Activated naive CD8-positive, alpha-beta T cell (primary cell): Measurements from ENCODE around the gene SMAP2.
A peak's percentile ranks its signal among the peaks of the same experiment; 100 is the strongest.

Experiments used
- H3K27ac Mint-ChIP-seq: one replicate; pipeline ENCODE4 v1.8.0; 2021; ENCODE audit warnings: mixed read lengths
- H3K27me3 Mint-ChIP-seq: one replicate; pipeline ENCODE4 v1.8.0; 2021; ENCODE audit warnings: mixed read lengths
- H3K36me3 Mint-ChIP-seq: one replicate; pipeline ENCODE4 v1.8.0; 2021; ENCODE audit warnings: mixed read lengths
- H3K4me1 Mint-ChIP-seq: one replicate; pipeline ENCODE4 v1.8.0; 2021; ENCODE audit warnings: low read depth, mixed read lengths
- H3K4me3 Mint-ChIP-seq: one replicate; pipeline ENCODE4 v1.8.0; 2021; ENCODE audit warnings: mild to moderate bottlenecking, mixed read lengths
- H3K9me3 Mint-ChIP-seq: one replicate; pipeline ENCODE4 v1.8.0; 2021; ENCODE audit warnings: low read depth, mixed read lengths

Gene SMAP2

DNA sequence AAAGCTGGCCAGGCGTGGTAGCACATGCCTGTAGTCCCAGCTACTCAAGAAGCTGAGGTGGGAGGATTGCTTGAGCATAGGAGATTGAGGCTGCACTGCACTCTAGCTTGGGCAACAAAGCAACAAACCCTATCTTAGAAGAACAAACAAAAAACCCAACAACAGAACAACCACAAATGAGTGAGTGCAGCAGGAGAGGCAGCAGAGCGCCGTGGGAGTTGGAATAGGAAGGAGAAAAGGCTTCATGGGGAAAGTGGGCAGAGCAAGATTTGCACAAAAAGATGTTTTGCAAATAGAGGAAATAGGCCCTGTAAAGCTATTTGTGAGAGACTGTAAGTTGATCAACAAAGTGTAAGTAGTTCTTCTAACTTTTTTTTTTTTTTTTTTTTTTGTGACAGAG is 19.6 kb downstream of the SMAP2 start:
- Mint-ChIP-seq H3K27me3 (no peaks in the 10 kb centered on the region), H3K4me3 (peak overlapping the region; percentile 68), H3K27ac (peak overlapping the region; percentile 95), H3K9me3 (peaks cover 3% of the 10 kb centered on the region), H3K36me3 (peaks cover 16% of the 10 kb centered on the region), H3K4me1 (peaks cover 98% of the 10 kb centered on the region)

DNA sequence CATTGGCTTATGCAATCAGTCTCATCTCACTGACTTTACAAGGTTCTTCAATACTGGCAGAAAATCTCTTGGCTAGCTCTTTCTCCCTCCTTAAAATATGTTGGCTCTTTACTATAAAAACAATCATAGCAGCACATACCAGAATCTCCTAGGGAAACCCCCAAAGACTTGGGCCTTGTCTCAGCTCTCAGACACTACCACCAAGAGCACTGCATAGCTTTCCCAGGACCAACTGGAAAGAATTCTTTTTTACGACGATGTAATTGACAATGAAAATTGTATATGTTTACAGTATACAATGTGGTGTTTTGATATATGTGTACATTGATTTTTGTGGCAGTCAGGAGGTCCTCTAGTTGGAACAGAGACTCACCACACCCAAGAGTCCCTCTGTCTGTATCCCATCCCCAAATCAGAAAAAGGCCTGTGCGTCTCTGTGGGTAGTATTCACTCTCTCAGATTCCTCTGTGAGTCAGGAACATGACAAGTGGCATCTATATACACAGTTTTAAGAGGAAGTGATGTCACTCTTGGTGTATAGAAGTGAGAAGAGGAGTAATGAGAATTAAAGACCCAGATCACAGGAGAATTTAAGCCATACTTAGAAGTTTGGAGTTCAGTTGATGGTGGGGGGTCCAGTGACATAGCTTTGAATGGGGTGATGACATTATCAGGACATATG is 21.1 kb downstream of the SMAP2 start:
- Mint-ChIP-seq H3K4me3 (peak overlapping the region; percentile 68), H3K4me1 (peaks cover 93% of the 10 kb centered on the region), H3K27ac (peak overlapping the region; percentile 95), H3K27me3 (no peaks in the 10 kb centered on the region), H3K9me3 (peaks cover 3% of the 10 kb centered on the region), H3K36me3 (peaks cover 7% of the 10 kb centered on the region)

DNA sequence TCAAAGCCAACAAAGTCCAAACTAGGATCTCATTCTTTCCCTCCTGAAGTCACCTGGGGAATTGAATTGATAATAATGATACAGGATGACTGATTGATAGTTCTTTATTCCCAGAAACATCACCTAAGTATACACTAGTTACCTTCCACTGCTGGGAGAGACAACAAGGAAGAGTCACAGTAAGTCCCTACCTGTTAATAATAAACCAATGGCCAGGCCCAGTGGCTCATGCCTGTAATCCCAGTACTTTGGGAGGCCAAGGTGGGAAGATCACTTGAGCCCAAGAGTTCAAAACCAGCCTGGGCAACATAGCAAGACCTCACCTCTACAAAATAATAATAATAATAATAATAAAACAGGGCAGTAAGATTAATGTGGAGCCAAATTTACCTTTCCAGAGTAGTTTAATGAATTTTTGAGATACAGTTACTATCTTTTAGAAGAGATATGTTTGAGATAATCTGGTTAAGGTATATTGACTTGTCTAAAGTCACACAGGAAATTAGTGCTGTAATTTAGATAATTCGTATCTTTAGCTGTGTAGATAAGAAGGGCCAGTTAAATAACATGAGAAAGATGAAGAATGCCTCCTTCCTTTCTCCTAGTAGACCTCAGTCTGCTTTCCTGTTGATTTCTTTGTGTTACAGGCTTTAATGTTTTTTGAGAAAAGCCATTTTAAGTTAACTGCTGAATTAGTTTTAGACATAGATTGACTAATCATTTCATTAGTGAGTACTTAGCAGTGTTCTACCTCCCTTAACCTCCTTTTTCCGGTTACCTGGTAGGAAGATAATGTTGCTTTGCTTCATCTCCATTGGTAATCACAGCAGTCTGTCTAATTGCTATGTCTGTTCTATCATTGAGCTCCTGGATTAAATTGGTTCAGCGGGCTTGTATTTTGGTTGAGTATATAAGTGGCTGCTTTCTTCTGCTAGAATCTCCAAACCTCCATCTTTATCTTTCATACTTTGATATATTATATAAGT is 22.0 kb downstream of the SMAP2 start:
- H3K9me3 Mint-ChIP-seq: peaks cover 3% of the 10 kb centered on the region
- H3K27ac Mint-ChIP-seq: peak overlapping the region; percentile 95
- peaks cover 93% of the 10 kb centered on the region for H3K4me1 Mint-ChIP-seq
- H3K27me3 Mint-ChIP-seq: no peaks in the 10 kb centered on the region
- peaks cover 10% of the 10 kb centered on the region for H3K36me3 Mint-ChIP-seq
- H3K4me3 Mint-ChIP-seq: peak overlapping the region; percentile 68

DNA sequence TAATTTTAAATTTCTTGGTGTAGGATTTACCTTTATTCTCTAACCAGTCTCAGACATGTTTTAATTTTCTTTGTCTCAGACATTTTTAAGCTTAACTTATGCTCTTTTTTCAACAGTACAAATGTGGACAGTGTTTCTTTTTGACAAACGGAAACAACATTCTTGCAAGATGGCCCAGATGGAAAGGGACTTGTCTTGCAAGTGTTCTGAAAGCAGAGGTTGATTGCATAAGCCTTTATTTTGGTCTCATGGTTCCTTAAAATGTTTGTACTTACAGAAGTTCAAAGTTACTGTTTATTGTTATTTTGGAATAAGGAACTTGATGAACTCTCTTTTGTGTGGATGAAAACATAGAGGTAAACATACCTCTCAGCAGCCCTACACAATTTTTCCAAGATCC is 22.9 kb downstream of the SMAP2 start:
- H3K4me1 Mint-ChIP-seq: peaks cover 93% of the 10 kb centered on the region
- peaks cover 3% of the 10 kb centered on the region for H3K9me3 Mint-ChIP-seq
- no peaks in the 10 kb centered on the region for H3K27me3 Mint-ChIP-seq
- H3K27ac Mint-ChIP-seq: peak overlapping the region; percentile 95
- peak overlapping the region; percentile 43 for H3K4me3 Mint-ChIP-seq
- peaks cover 11% of the 10 kb centered on the region for H3K36me3 Mint-ChIP-seq

DNA sequence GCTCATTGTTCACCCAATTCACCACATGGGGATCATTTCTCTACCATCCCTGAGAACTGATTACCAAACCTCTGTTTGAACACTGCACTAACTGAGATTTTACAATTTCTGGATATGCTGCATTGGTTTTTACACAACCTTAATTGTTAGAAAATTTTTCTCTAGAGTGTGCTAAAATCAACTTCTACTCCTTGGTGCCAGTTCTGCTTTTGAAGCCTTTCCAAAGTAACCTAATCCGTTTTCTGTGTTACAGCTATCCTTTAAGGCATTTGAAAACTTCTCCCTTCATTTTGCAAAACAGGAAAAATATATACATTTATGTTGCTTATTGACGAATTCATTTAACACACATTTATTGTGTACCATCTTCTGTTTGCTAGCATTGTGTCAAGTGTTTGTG is 23.7 kb downstream of the SMAP2 start:
- Mint-ChIP-seq H3K4me3 (peak overlapping the region; percentile 43), H3K27me3 (no peaks in the 10 kb centered on the region), H3K36me3 (peaks cover 11% of the 10 kb centered on the region), H3K4me1 (peaks cover 93% of the 10 kb centered on the region), H3K9me3 (peaks cover 3% of the 10 kb centered on the region), H3K27ac (peak overlapping the region; percentile 95)

DNA sequence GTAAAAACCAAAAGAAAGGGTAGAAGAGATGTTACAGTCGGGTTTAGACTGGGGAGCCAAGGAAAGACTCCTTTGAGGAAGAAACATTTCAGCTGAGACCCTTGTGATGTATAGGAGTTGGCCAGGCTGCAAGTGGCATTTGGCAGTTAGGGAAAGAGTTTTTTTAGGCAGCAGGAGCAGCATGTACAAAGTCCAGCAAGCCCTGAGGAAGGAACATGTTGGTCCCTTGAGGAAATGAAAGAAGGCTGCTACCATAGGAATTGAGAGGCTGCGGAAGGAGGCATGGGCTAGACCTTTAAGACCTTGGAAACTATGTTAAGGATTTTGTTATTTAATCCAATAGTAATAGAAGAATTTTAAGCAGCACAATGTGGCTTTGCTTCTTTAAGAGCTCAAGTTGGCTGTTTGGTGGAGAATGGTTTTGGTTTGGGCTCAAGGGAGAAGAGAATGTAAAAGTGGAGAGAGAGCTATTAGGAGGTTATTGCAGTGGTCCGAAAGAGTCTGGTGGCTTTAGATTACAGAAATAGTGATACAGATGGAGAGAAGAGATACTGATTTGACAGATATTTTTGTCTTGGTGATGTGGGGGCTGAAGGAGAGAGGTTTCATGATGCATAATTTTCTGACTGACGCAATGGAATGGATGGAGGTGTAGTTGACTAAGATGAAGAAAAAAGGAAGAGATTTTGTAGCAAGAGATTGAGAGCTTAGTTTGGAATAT is 26.6 kb downstream of the SMAP2 start:
- Mint-ChIP-seq H3K9me3 (no peaks in the 10 kb centered on the region), H3K4me1 (peaks cover 93% of the 10 kb centered on the region), H3K27ac (peak overlapping the region; percentile 97), H3K27me3 (no peaks in the 10 kb centered on the region), H3K36me3 (peaks cover 9% of the 10 kb centered on the region), H3K4me3 (peak overlapping the region; percentile 74)

DNA sequence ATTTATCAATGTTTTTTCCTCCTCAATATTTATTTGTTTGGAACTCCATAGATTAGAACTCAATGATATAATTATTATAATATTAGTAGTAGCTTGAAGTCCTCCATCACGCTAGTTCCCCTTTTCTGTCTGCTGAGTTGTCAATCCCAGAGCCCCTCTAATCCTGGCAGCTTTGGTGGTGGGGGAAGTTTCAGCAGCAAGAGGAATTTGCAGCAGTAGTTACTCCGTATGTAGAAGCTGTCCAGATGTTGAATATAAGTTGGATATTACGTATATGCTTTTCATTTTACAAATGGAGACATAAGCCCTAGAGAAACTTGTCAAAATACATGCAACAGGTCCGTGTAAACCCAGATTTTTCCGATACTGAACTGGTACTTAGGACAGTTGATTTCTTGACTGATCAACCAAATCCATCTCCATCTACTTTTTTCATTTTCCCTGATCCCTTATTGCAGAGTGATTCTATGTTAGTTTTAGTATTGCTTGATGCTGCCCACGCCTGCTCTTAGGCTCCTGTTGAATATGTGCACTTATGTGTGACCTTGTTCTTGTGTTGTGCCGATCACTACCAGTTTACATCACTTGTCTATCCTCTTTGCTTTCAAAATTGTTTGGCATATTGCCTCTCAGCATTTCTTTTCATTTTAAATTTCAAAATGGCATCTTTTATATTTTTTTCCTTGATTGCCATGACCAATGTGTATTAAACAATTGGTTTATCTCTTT is 28.1 kb downstream of the SMAP2 start:
- no peaks in the 10 kb centered on the region for H3K9me3 Mint-ChIP-seq
- peaks cover 7% of the 10 kb centered on the region for H3K36me3 Mint-ChIP-seq
- H3K4me3 Mint-ChIP-seq: peak overlapping the region; percentile 51
- H3K4me1 Mint-ChIP-seq: peaks cover 89% of the 10 kb centered on the region
- peak overlapping the region; percentile 97 for H3K27ac Mint-ChIP-seq
- H3K27me3 Mint-ChIP-seq: no peaks in the 10 kb centered on the region

DNA sequence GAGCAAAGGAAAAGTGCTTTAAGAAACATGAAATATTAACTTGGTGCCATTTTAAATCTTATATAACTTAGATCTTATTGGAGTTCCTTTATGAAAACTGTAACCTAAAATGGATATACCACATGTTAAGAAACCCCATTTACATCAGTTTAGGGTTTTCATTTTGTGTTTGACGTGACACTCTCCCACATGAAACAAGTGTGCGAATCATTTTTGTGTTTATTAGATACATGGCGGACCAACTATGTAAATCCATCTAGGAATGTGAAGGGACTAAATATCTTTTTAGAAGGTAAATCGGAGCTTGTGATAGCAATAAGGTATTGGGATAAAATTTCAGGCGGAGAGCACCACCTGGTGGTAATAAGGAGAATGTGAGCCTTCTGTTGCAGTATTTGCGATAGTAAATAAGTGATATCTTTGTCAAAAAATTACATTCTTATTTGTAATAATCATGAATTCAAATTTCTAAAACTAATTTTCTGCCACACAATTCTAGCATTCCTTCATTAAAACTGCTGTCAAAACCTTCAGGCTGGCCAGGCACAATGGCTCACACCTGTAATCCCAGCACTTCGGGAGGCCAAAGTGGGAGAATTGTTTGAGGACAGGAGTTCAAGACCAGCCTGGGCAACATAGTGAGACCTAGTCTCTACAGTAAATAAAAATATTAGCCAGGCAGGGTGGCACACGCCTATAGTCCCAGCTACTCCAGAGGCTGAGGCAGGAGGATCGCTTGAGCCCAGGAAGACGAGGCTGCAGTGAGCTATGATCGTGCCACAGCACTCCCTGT is 31.3 kb downstream of the SMAP2 start:
- Mint-ChIP-seq H3K4me1 (peaks cover 75% of the 10 kb centered on the region), H3K27me3 (no peaks in the 10 kb centered on the region), H3K4me3 (peak overlapping the region; percentile 71), H3K36me3 (peaks cover 9% of the 10 kb centered on the region), H3K9me3 (no peaks in the 10 kb centered on the region), H3K27ac (peak overlapping the region; percentile 97)

DNA sequence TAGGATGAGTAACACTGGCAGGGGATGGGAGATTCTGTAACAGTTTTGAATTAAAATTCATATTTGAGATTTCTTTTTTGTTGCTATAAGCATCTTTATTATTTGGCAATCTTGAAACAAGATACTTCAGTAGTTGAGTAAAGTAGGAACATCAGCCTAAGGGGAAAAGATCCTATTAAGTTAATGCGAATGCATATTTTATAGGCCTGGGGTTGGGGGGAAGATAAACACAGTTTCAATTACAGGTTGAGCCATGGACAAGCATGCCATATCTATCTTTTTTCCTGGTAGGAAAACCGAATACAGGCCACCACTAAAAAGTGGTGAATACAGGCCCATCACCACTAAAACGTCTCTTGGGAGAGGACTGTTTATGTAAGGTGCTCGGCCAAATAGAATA is 32.3 kb downstream of the SMAP2 start:
- Mint-ChIP-seq H3K4me3 (no peak overlapping the region), H3K27me3 (no peaks in the 10 kb centered on the region), H3K4me1 (peaks cover 69% of the 10 kb centered on the region), H3K9me3 (no peaks in the 10 kb centered on the region), H3K36me3 (peaks cover 5% of the 10 kb centered on the region), H3K27ac (peak overlapping the region; percentile 97)

DNA sequence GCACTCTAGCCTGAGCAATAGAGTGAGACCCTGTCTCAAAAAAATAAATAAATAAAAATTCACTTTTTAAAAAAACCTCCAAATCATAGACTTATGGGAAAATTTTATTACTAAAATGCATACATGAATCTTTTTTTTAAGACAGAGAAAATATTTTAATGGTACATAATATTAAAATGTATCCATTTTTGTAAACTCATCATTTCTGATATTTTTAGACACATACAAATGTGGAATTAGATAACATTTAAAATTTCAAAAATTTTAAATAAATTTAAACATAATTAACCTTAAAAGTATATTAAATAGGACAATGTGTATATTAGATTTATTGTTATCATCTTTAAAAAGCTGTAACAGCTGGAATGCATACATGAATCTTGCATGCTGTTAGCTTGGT is 33.9 kb downstream of the SMAP2 start:
- Mint-ChIP-seq H3K36me3 (peaks cover 9% of the 10 kb centered on the region), H3K27ac (no peak overlapping the region), H3K27me3 (no peaks in the 10 kb centered on the region), H3K4me1 (peaks cover 64% of the 10 kb centered on the region), H3K4me3 (no peak overlapping the region), H3K9me3 (no peaks in the 10 kb centered on the region)

DNA sequence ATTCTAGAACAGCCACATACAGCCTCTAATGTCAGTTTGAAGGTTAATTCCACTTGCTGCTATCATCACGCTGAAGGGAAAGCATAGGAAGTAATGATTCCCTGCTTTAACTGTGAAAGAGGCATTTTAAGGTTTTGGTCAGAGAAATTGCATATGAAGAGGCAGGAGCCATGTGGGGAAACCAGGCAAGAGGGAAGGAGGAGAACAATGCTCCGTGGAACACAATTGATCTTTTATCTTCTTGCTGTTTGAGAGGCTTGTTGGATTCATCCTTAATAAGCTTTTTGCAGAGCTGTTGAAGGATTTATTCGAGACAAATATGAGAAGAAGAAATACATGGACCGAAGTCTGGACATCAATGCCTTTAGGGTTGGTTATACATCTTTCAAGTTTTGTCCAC is 35.9 kb downstream of the SMAP2 start:
- Mint-ChIP-seq H3K27ac (peak overlapping the region; percentile 68), H3K4me3 (no peak overlapping the region), H3K27me3 (no peaks in the 10 kb centered on the region), H3K9me3 (no peaks in the 10 kb centered on the region), H3K4me1 (peaks cover 64% of the 10 kb centered on the region), H3K36me3 (peaks cover 14% of the 10 kb centered on the region)

DNA sequence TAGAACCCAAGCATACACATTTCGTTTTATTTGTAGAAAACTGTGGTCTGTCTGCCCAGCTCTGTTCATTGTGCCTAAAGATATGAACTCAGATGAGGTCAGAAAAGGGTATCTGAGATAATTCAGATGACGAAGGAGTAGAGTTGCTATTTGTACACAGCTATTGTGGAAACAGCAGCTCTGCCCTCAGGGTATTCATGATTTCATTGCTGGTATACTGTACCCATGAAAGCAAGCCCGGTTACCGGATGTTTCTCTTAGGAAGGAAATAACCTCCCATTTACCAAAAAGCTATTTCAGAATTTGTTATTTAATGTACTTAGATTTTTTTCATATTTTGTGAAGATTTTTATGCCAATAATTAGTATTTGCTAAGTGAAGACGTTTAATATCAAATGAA is 37.8 kb downstream of the SMAP2 start:
- Mint-ChIP-seq H3K27ac (peak overlapping the region; percentile 22), H3K9me3 (no peaks in the 10 kb centered on the region), H3K36me3 (peaks cover 21% of the 10 kb centered on the region), H3K4me1 (peaks cover 65% of the 10 kb centered on the region), H3K27me3 (no peaks in the 10 kb centered on the region), H3K4me3 (no peak overlapping the region)

DNA sequence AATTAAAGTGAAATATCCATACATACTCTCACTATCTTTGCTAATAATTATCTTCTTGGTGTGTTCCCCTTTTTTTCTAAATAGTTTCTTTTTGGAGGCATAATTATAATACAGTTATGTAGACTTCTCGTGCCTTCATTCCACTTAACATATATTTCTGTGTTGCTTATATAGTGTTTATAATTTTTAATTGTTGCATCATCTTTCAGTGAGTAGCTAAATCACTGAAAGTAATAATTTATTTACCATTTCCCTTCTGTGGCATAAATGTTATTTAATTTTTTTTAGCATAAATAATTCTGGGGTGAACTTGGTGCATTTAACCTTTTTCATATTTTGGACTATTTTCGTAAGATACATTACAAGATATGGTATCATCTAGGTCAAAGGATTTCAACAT is 38.3 kb downstream of the SMAP2 start:
- Mint-ChIP-seq H3K4me1 (peaks cover 59% of the 10 kb centered on the region), H3K36me3 (peaks cover 21% of the 10 kb centered on the region), H3K27ac (peak overlapping the region; percentile 93), H3K9me3 (no peaks in the 10 kb centered on the region), H3K4me3 (no peak overlapping the region), H3K27me3 (no peaks in the 10 kb centered on the region)
